Lung (tissue), 12 donors: ENCODE data around the gene TECTA. TPM values are rescaled to one million over a fixed set of nuclear protein-coding genes. Genes with fewer than 3 reads are reported as not detected.

Source experiments
- ATAC-seq: fragments of 200-7000 bp; cut with Tn5 transposase; one replicate; pipeline ENCODE4 v1.9.1; 2020; ENCODE audit warnings: moderate number of reproducible peaks; ENCODE audit not compliant: insufficient read depth, low FRiP score
- DNase-seq, 3 donors: peaks; one replicate each; pipeline ENCODE4 v3.0.0-alpha.2; 2013 to 2017
- H3K27ac ChIP-seq, 2 donors: one replicate each; pipeline ENCODE4 v1.5.1; 2013; ENCODE audit warnings: mild to moderate bottlenecking in 2 of 2, moderate library complexity in 2 of 2, control low read depth in 1 of 2, inconsistent platforms in 1 of 2, low read depth in 1 of 2, low read length in 1 of 2
- H3K27me3 ChIP-seq, 3 donors: one replicate each; pipeline ENCODE4 v1.5.1; 2013; ENCODE audit warnings: low read length in 2 of 3; ENCODE audit not compliant: control insufficient read depth in 3 of 3, insufficient read depth in 3 of 3
- H3K36me3 ChIP-seq, 4 donors: one replicate each; pipeline ENCODE4 v1.5.1; 2013; ENCODE audit warnings: low read length in 4 of 4, mild to moderate bottlenecking in 1 of 4, moderate library complexity in 1 of 4; ENCODE audit not compliant: control insufficient read depth in 4 of 4, insufficient read depth in 4 of 4
- H3K4me1 ChIP-seq, 5 donors: one replicate each; pipeline ENCODE4 v1.5.1; 2013; ENCODE audit warnings: low read length in 5 of 5, mild to moderate bottlenecking in 2 of 5, moderate library complexity in 1 of 5; ENCODE audit not compliant: control insufficient read depth in 5 of 5, insufficient read depth in 5 of 5
- H3K4me3 ChIP-seq: one replicate; pipeline ENCODE4 v1.5.1; 2013; ENCODE audit warnings: mild to moderate bottlenecking, control low read depth, moderate library complexity
- H3K9ac ChIP-seq, 2 donors: one replicate each; pipeline ENCODE4 v1.5.1; 2013; ENCODE audit warnings: low read length in 2 of 2, control low read depth in 1 of 2; ENCODE audit not compliant: insufficient read depth in 1 of 2
- H3K9me3 ChIP-seq, 4 donors: one replicate each; pipeline ENCODE4 v1.5.1; 2013; ENCODE audit warnings: low read length in 3 of 4, mild to moderate bottlenecking in 1 of 4, moderate library complexity in 1 of 4; ENCODE audit not compliant: control insufficient read depth in 4 of 4, insufficient read depth in 3 of 4
- CTCF ChIP-seq: IDR thresholded peaks from 2 replicates; pipeline ENCODE4 v1.5.1; 2012; ENCODE audit warnings: mild to moderate bottlenecking; ENCODE audit errors: control extremely low read depth, extremely low read depth
- WGBS, 2 donors: extraction: QIAGEN DNeasy Blood & Tissue Kit; methylation state at CpG; one replicate each; pipeline ENCODE4 v1.1.7; 2013; 5-methylcytosine and 5-hydroxymethylcytosine counted together
- polyA plus RNA-seq, 2 donors: library from polyadenylated mRNA; stranded (reverse); fragments of 200-250 nt; gene quantifications; one replicate each; pipeline ENCODE4 v1.2.1, GENCODE V29; 2013
- total RNA-seq, 2 donors: library from RNA; depleted of rRNA in 1 of 2; stranded (reverse); fragments of >200 nt in 1 of 2; gene quantifications; one replicate each; pipeline ENCODE4 v1.2.1, GENCODE V29; 2014 to 2021
- donor health status: control.
- donor health status: control.
- donor health status: Bipolar disorder and iron deficiency.
- donor health status: healthy.
- donor health status: DM: yes; HTN: yes; CAD: no.

TECTA gene
- total and polyA plus RNA-seq, 4 donors, result 0.35 to 2.5 (median 0.82) TPM

GRCh38 chr11:121081321-121081720 is 19.7 kb upstream of the TECTA start:
- H3K27ac ChIP-seq, result no peak overlapping the region
- no peaks in the 10 kb centered on the region for H3K27me3 ChIP-seq
- H3K36me3 ChIP-seq, result peaks cover 3 to 10% (median 9%) of the 10 kb centered on the region in 4 donors
- no peak for TF ChIP-seq CTCF
- ATAC-seq (no peak), DNase-seq (no peak)
- H3K9ac ChIP-seq, result no peak overlapping the region
- WGBS, 2 donors, result 98 to 99% methylated on average over 3 of the region's 3 CpGs
- no peaks in the 10 kb centered on the region for H3K4me1 ChIP-seq
- H3K4me3 ChIP-seq, result no peak overlapping the region
- H3K9me3 ChIP-seq, result no peaks in the 10 kb centered on the region

GRCh38 chr11:121082219-121082618 is 18.8 kb upstream of the TECTA start:
- no peak for TF ChIP-seq CTCF
- Histone ChIP-seq H3K27me3 (no peaks in the 10 kb centered on the region), H3K36me3 (peaks cover 5 to 16% (median 15%) of the 10 kb centered on the region in 4 donors), H3K4me3 (no peak overlapping the region), H3K9me3 (no peaks in the 10 kb centered on the region), H3K4me1 (no peaks in the 10 kb centered on the region), H3K27ac (no peak overlapping the region), H3K9ac (no peak overlapping the region)
- 84 to 93% methylated on average over 1 of the region's 1 CpG for WGBS, 2 donors
- ATAC-seq, result no peak
- no peak for DNase-seq

GRCh38 chr11:121082670-121083069 is 18.4 kb upstream of the TECTA start:
- DNase-seq, result peak; percentile 23 to 63 (median 29)
- no peak for TF ChIP-seq CTCF
- WGBS, 2 donors, result 95 to 98% methylated on average over 1 of the region's 1 CpG

GRCh38 chr11:121086866-121087265 is 14.2 kb upstream of the TECTA start:
- H3K27ac ChIP-seq, result no peak overlapping the region
- H3K9me3 ChIP-seq, result no peaks in the 10 kb centered on the region
- H3K36me3 ChIP-seq, result peaks cover 5 to 25% (median 22%) of the 10 kb centered on the region in 4 donors
- no peaks in the 10 kb centered on the region for H3K27me3 ChIP-seq
- H3K9ac ChIP-seq, result no peak overlapping the region
- DNase-seq (no peak), ATAC-seq (no peak)
- WGBS, 2 donors, result 91 to 97% methylated on average over 4 of the region's 4 CpGs
- no peak overlapping the region for H3K4me3 ChIP-seq
- TF ChIP-seq CTCF, result no peak
- H3K4me1 ChIP-seq, result peaks cover 0 to 7% (median 0%) of the 10 kb centered on the region in 5 donors

More at GRCh38 chr11:121082670-121083069, 18.4 kb upstream of the TECTA start:
- no peaks in the 10 kb centered on the region for H3K4me1 ChIP-seq
- H3K4me3 ChIP-seq, result no peak overlapping the region
- peaks cover 5 to 20% (median 18%) of the 10 kb centered on the region in 4 donors for H3K36me3 ChIP-seq
- no peak overlapping the region for H3K27ac ChIP-seq
- ATAC-seq, result no peak
- H3K9me3 ChIP-seq, result no peaks in the 10 kb centered on the region
- H3K27me3 ChIP-seq, result no peaks in the 10 kb centered on the region
- no peak overlapping the region for H3K9ac ChIP-seq
